ENCODE measurements around the gene COA3.

Gene COA3

GRCh38 chr17:42798383-42799380 is at the start of gene COA3, which contains the start of gene CNTD1:
Gene COA3 (minus strand): TSS chr17:42798704. CDS start chr17:42798681, 23 bp downstream.
Gene CNTD1 (plus strand): TSS chr17:42798861. CDS start chr17:42799068, 207 bp downstream.
- peak; percentile 67 for DNase-seq (ENCODE audit: low spot score)

GRCh38 chr17:42848093-42848492 is 49.6 kb upstream of the COA3 start:
- DNase-seq (ENCODE audit: low spot score) = no peak

GRCh38 chr17:42846594-42847280 is 48.2 kb upstream of the COA3 start:
- no peak for DNase-seq (ENCODE audit: low spot score)

GRCh38 chr17:42845918-42846593 is 47.6 kb upstream of the COA3 start:
- no peak for DNase-seq (ENCODE audit: low spot score)

- no peak for DNase-seq (ENCODE audit: low spot score)
These were observed 47.0 kb upstream of the COA3 start for GRCh38 chr17:42845556-42845917.

GRCh38 chr17:42844761-42845555 is 46.5 kb upstream of the COA3 start:
- no peak for DNase-seq (ENCODE audit: low spot score)

- DNase-seq (ENCODE audit: low spot score) = no peak
These were observed 45.8 kb upstream of the COA3 start, which contains the start of gene AOC2 for GRCh38 chr17:42844271-42844670. Gene AOC2 (plus strand): TSS chr17:42844580. CDS start chr17:42844627, 47 bp downstream.

GRCh38 chr17:42843358-42843934 is 44.9 kb upstream of the COA3 start:
- peak; percentile 8 for DNase-seq (ENCODE audit: low spot score)

- DNase-seq (ENCODE audit: low spot score) = no peak
These were observed 43.6 kb upstream of the COA3 start for GRCh38 chr17:42841975-42842685.

- DNase-seq (ENCODE audit: low spot score) = no peak
These were observed 37.2 kb upstream of the COA3 start for GRCh38 chr17:42835732-42836131.

GRCh38 chr17:42833767-42834422 is 35.4 kb upstream of the COA3 start:
- no peak for DNase-seq (ENCODE audit: low spot score)

- DNase-seq (ENCODE audit: low spot score) = peak; percentile 83
These were observed 34.6 kb upstream of the COA3 start, which contains the start of gene PSME3 for GRCh38 chr17:42832934-42833766. Gene PSME3 (plus strand): TSS chr17:42833397. CDS start chr17:42833632, 235 bp downstream.

GRCh38 chr17:42832213-42832933 is 33.9 kb upstream of the COA3 start:
- DNase-seq (ENCODE audit: low spot score) = no peak

GRCh38 chr17:42830971-42831370 is 32.5 kb upstream of the COA3 start:
- no peak for DNase-seq (ENCODE audit: low spot score)

- no peak for DNase-seq (ENCODE audit: low spot score)
These were observed 29.0 kb upstream of the COA3 start for GRCh38 chr17:42827472-42827871.

GRCh38 chr17:42821176-42821575 is 22.7 kb upstream of the COA3 start:
- DNase-seq (ENCODE audit: low spot score) = no peak

- peak; percentile 50 for DNase-seq (ENCODE audit: low spot score)
These were observed 21.5 kb upstream of the COA3 start for GRCh38 chr17:42819939-42820535.

GRCh38 chr17:42818379-42818778 is 19.9 kb upstream of the COA3 start:
- no peak for DNase-seq (ENCODE audit: low spot score)

Data from CD4-positive, alpha-beta T cell treated with Interleukin-6 at 100 ng/mL for 8 hours (primary cell).